Effector memory CD4-positive, alpha-beta T cell (primary cell): Measurements from ENCODE around the gene SYCE3.

Source experiments
- DNase-seq, 3 donors: peaks; one replicate each; pipeline ENCODE4 v3.0.0-alpha.2; 2020
- H3K27ac ChIP-seq: 2 replicates; pipeline ENCODE4 v1.7.0; 2013; ENCODE audit warnings: mild to moderate bottlenecking, low read length, moderate library complexity; ENCODE audit not compliant: insufficient read depth, poor library complexity, severe bottlenecking
- H3K27me3 ChIP-seq: replicated peaks from 2 replicates; pipeline ENCODE4 v1.7.0; 2013; ENCODE audit warnings: mild to moderate bottlenecking, low read length; ENCODE audit not compliant: insufficient read depth, control insufficient read depth, poor library complexity, severe bottlenecking
- H3K36me3 ChIP-seq: 2 replicates; pipeline ENCODE4 v1.7.0; 2013; ENCODE audit warnings: mild to moderate bottlenecking, low read length, moderate library complexity; ENCODE audit not compliant: control insufficient read depth, insufficient read depth
- H3K4me1 ChIP-seq: 2 replicates; pipeline ENCODE4 v1.7.0; 2013; ENCODE audit warnings: low read length, mild to moderate bottlenecking; ENCODE audit not compliant: control insufficient read depth, insufficient read depth, poor library complexity, severe bottlenecking
- H3K4me3 ChIP-seq: 2 replicates; pipeline ENCODE4 v1.7.0; 2013; ENCODE audit warnings: low read length, low read depth, mild to moderate bottlenecking; ENCODE audit not compliant: insufficient read depth, poor library complexity, severe bottlenecking
- H3K9me3 ChIP-seq: 2 replicates; pipeline ENCODE4 v1.7.0; 2013; ENCODE audit warnings: mild to moderate bottlenecking, low read length, moderate library complexity; ENCODE audit not compliant: control insufficient read depth

The SYCE3 gene

DNA sequence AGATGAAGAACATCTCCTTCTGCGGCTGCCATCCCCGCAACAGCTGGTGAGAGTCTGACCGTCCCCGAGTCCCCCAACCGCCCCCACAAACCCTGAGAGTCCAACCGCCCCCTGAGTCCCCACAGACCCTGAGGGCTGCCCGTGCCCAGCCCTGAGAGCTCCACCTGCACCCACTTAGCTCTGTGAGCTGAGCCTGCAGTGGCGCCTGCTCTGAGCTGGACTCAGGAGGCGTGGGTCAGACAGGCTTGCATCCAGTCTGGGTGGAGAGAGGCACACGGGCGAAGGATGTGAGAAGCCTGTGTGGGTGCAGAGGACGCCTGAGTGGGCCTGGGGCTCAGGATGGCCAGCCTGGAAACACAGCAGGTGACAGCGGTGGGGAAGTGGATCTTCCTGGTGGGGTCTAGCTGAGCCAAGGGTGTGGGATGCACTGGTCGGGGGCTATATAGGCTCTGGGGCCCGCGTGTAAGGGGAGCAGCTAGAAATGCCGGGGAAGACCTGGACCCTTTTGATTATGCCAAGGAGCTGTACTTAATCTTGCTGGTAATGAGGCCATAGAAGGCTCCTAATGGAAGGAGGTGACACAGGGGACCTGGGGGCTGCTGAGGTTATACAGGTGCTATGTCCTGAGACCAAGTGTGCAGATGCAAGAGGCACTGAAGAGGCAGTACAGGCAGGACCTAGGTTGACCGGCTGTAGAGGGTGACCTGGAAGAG, 44.4 kb upstream of the SYCE3 start:
- DNase-seq = no peak
- Histone ChIP-seq H3K27me3 (peaks cover 30% of the 10 kb centered on the region), H3K27ac (no peak overlapping the region), H3K9me3 (no peaks in the 10 kb centered on the region), H3K36me3 (no peaks in the 10 kb centered on the region), H3K4me1 (no peaks in the 10 kb centered on the region), H3K4me3 (no peak overlapping the region)

DNA sequence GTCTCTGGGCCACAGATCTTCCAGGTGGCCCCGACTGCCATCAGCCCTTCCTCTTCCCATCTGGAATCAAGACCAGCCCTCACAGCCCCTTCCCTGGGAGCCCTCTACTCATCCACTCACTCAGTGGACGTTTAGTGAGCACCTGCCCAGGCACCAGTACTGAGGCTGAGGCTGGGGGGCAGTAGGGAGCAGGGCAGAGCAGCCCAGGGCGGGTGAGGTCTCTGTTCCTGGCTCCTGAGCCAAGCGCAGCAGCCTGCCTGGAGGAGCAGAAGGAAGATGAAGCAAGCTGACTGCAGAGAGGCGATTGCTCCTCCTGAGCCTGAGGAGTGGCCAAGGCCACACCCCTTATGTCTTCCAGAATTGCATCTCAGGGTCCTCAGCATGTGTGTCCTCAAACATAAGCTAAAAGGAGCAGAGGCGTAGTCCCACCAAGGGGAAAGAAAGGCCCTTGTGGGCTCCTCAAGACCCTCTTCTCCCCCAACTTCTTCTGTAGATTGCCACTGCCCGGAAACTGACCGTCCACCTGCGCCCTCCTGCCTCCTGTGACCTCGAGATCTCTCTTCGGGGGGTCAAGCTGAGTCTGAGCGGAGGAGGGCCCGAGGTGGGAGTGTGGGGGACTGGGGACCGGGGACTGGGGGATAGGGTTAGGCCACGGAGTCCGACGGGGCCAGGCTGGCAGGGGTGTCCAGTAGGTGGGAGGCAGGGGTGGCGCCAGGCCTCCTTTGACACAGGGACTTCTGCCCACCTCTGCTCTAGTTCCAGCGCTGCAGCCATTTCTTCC, 43.6 kb upstream of the SYCE3 start:
- no peak for DNase-seq
- peaks cover 37% of the 10 kb centered on the region for H3K27me3 ChIP-seq

DNA sequence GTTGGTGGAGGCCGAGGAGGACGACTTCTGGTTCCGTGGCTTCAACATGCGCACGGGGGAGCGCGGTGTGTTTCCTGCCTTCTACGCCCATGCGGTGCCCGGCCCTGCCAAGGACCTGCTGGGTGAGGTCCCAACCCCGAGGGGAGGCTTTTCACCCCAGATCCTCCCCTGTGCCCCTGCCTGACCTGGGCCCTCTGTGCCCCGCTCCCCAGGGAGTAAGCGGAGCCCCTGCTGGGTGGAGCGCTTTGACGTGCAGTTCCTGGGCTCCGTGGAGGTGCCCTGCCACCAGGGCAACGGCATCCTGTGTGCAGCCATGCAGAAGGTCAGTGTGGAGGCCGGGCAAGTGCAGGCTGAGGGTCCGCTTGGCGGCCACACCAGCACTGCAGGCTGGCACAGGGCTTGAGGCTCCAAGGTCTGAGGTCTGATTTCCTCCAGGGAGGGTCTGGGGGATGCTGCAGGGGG, 42.9 kb upstream of the SYCE3 start:
- no peak for DNase-seq
- Histone ChIP-seq H3K36me3 (no peaks in the 10 kb centered on the region), H3K4me1 (no peaks in the 10 kb centered on the region), H3K27me3 (peaks cover 40% of the 10 kb centered on the region), H3K27ac (no peak overlapping the region), H3K9me3 (no peaks in the 10 kb centered on the region), H3K4me3 (no peak overlapping the region)

More for the DNA sequence above, 43.6 kb upstream of the SYCE3 start:
- H3K36me3 ChIP-seq = no peaks in the 10 kb centered on the region
- no peak overlapping the region for H3K27ac ChIP-seq
- no peaks in the 10 kb centered on the region for H3K9me3 ChIP-seq
- H3K4me1 ChIP-seq = no peaks in the 10 kb centered on the region
- H3K4me3 ChIP-seq = no peak overlapping the region

DNA sequence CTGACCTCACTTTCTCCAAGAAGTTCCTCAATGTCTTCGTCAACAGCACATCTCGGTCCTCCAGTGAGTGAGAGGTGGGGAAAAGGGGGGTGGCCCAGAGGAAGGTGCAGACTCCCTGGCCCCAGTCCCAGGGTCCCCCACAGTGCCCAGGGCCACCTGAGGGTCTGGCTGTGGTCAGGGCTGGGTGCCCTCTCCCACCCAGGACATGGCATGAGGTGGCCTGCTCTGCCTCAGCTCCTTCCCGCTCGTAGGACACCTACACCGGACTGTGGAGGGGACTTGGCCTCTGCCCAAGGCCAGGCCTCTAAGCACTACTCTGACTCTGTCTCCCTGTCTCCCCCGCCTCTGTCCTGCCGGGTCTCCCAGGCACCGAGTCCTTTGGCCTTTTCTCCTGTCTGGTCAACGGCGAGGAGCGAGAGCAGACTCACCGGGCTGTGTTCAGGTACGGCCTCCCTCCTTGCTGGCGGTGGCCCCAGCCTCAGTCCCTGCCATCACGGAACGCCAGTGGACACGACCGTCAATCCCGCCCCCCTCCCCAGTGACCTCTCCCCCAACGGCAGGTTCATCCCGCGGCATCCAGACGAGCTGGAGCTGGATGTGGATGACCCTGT, 42.4 kb upstream of the SYCE3 start:
- H3K27ac ChIP-seq = no peak overlapping the region
- H3K36me3 ChIP-seq = no peaks in the 10 kb centered on the region
- H3K9me3 ChIP-seq = no peaks in the 10 kb centered on the region
- H3K27me3 ChIP-seq = peaks cover 42% of the 10 kb centered on the region
- H3K4me3 ChIP-seq = no peak overlapping the region
- no peak for DNase-seq
- H3K4me1 ChIP-seq = no peaks in the 10 kb centered on the region

DNA sequence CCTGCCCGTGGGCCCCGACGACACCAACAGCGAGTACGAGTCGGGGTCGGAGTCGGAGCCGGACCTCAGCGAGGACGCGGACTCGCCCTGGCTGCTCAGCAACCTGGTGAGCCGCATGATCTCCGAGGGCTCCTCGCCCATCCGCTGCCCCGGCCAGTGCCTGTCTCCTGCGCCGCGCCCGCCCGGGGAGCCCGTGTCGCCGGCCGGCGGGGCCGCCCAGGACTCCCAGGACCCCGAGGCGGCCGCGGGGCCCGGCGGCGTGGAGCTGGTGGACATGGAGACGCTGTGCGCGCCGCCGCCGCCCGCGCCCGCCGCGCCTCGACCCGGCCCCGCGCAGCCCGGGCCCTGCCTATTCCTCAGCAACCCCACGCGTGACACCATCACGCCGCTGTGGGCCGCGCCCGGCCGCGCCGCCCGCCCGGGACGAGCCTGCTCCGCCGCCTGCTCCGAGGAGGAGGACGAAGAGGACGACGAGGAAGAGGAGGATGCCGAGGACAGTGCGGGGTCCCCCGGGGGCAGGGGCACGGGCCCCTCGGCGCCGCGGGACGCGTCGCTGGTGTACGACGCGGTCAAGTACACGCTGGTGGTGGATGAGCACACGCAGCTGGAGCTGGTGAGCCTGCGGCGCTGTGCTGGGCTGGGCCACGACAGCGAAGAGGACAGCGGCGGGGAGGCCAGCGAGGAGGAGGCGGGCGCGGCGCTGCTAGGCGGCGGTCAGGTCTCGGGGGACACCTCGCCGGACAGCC, 41.7 kb upstream of the SYCE3 start:
- H3K27ac ChIP-seq = no peak overlapping the region
- no peaks in the 10 kb centered on the region for H3K36me3 ChIP-seq
- DNase-seq = no peak
- no peaks in the 10 kb centered on the region for H3K9me3 ChIP-seq
- no peak overlapping the region for H3K4me3 ChIP-seq
- H3K4me1 ChIP-seq = no peaks in the 10 kb centered on the region
- H3K27me3 ChIP-seq = peaks cover 49% of the 10 kb centered on the region

DNA sequence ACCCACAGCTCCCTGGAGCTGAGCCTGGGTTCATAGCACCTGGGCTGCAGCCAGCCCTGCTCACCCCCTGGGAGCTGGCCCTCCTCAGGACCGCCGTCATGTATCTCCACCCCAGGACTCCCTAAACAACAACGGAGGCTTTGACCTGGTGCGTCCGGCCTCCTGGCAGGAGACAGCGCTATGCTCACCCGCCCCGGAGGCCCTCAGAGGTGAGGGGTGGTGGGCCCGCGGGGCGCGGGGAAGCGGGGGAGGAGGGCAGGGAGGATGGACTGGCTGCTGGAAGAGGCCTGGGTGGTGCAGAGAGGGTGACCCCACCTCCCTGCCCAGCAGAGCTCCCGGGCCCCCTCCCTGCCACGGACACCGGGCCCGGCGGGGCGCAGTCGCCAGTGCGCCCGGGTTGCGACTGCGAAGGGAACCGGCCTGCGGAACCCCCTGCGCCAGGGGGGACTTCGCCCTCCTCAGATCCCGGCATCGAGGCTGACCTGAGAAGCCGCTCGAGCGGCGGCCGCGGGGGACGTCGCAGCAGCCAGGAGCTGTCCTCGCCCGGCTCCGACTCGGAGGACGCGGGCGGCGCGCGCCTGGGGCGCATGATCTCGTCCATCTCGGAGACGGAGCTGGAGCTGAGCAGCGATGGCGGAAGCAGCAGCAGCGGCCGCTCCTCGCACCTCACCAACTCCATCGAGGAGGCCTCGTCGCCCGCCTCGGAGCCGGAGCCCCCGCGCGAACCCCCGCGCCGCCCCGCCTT, 41.0 kb upstream of the SYCE3 start:
- Histone ChIP-seq H3K27me3 (peaks cover 51% of the 10 kb centered on the region), H3K4me1 (no peaks in the 10 kb centered on the region), H3K4me3 (no peak overlapping the region)

DNA sequence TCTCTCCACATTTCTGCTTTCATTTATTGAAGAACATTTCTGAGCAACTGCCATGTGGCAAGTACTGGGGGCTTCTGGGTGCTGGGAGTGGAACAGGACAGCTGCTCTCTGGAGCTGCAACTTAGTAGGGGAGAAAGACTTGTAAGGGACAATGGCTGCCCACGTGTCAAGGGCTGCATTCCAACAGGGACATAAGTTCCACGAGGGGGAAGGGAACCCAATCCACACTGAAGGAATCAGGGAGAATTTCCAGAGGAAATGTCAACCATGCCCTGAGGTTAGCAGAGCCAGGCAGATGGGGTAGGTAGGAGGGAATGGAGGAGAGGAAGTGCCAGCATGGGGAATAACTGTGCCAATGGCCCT, 39.6 kb upstream of the SYCE3 start:
- peaks cover 51% of the 10 kb centered on the region for H3K27me3 ChIP-seq
- H3K9me3 ChIP-seq = no peaks in the 10 kb centered on the region
- no peak for DNase-seq
- H3K4me3 ChIP-seq = no peak overlapping the region
- H3K27ac ChIP-seq = no peak overlapping the region
- H3K4me1 ChIP-seq = no peaks in the 10 kb centered on the region
- no peaks in the 10 kb centered on the region for H3K36me3 ChIP-seq

More for the DNA sequence above, 41.0 kb upstream of the SYCE3 start:
- Histone ChIP-seq H3K27ac (no peak overlapping the region), H3K9me3 (no peaks in the 10 kb centered on the region), H3K36me3 (no peaks in the 10 kb centered on the region)
- no peak for DNase-seq

DNA sequence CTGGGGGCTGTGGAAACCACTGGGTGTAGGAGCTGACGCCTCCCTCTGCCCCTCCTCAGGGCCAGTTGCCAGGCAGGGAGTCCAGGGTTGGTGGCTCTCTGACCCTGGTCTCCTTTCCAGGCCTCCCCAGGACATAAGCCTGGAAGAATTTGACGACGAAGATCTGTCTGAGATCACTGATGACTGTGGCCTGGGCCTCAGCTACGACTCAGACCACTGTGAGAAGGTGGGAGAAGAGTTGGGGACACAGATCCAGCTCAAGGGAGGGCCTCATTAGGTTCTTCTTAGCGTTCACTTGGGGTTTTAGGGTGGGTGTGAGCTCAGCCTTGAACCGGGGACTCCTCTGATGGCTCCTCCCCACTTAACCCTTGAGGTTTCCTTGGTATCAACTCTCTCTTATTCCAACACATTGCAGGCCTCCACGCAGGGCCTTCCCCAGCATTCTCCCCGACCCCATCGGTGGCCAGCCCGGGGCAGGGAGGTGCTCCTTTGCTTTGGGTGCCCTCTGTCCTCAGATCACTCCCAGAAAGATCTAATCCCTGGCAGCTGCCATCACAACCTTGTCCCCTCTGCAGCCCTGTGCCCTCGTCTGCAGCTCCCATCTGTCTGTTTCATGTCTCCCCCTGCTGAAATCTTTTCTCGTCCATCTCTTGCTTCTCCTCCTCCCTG, 39.1 kb upstream of the SYCE3 start:
- Histone ChIP-seq H3K4me1 (no peaks in the 10 kb centered on the region), H3K4me3 (no peak overlapping the region), H3K9me3 (no peaks in the 10 kb centered on the region), H3K27ac (no peak overlapping the region), H3K36me3 (no peaks in the 10 kb centered on the region), H3K27me3 (peaks cover 51% of the 10 kb centered on the region)
- no peak for DNase-seq
